ENCODE results near the gene NEURL1.
"Not testable (repeated sequence)": the region's sequence is repeated elsewhere in the genome, so short reads cannot be mapped to it uniquely, and the experiment has no call there.

Gene NEURL1

DNA sequence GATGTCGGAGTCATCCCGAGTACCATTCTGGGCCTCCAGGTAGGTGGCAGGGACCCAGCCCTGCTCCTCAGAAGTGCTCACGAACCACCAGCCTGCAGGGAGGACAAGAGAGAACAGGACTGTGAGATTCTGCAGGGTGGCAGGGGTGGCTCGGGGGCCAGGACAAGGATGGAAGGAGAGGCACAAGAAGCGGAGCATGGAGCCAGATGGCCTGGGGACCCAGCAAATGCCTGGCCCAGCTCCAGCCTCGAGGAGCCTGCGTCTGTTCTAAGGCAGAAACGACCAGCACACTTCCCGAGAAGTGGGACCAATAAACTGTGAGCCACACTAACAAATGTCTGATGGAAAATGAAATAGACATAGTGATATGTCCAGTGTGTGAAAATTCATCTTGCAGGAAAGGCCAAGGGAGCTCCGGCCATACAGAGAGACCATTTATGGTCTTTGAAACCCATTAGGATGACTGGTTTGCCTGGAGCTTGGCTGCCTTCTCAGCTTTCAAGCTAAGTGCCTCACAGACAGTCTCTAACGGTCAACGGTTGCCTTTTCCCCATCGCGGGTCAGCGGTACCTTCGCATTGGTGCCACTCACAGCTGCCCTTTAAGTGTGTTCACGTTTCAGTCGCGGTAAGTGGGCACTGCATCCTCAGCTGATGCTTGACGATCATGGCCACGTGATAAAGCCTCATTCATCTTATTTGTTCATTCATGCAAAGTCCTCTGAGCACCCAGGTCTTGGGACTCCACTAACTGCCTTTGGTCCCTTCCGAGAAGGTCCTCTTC is 133.8 kb downstream of the NEURL1 start:
- DNase-seq (ENCODE audit: low spot score) = no peak

DNA sequence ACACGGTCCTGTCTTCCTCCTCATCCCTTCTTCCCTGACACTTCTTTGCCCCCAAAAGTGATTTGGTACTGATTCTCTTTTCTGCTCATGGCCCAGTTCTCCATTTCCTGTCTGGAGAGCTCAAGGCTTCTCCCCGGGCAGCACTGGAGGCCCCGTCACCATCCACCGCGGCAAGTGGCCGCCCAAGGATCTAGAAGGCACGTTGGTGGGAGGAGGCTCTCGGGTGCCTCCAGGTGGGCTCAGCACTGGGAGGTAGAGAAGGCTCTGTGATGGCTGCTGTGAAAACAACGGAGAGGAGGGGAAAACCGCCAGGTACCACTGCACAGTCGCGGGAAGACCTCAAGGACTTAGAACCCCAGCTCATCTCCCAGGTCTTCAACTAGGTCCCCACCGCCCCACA is 134.4 kb downstream of the NEURL1 start:
- DNase-seq (ENCODE audit: low spot score) = no peak

DNA sequence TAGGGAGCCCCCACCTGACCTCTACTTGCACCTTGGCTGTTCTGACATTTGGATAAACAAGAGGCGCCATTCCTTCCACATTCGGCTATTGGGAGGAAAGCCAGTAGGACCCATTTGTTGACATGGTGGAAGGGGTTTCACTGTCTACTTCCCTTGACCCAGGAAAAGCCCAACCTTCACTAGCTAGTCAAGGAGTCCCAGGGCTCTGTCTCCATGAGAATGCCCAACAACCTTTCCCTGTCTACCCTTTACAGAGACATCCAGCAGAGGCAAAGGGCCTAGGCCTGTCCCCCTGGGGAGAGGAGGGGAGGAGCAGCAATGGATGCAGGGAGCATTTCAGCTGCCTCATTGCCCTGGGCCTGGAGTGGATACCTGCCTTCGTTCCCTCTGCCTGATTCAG is 136.1 kb downstream of the NEURL1 start:
- DNase-seq (ENCODE audit: low spot score) = no peak

DNA sequence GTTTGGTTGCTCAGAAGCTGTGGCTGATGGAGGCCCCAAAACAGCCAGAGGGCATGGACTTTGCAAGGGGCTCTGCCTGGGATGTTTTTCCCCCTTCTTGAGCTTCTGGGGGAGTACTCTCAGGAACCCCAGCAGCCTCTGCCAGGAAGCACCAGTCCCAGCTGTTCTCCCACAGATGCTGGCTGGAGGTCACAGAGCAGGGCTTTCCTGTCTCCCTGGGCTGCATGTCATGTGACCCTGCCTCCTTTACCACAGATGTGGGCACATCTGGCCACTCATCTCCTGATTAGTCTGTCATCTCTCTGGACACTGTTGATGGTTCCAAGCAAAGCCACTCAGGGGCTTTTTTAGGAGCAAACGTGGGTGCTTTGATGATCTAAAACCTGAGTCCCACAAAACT is 136.7 kb downstream of the NEURL1 start:
- DNase-seq (ENCODE audit: low spot score) = no peak

DNA sequence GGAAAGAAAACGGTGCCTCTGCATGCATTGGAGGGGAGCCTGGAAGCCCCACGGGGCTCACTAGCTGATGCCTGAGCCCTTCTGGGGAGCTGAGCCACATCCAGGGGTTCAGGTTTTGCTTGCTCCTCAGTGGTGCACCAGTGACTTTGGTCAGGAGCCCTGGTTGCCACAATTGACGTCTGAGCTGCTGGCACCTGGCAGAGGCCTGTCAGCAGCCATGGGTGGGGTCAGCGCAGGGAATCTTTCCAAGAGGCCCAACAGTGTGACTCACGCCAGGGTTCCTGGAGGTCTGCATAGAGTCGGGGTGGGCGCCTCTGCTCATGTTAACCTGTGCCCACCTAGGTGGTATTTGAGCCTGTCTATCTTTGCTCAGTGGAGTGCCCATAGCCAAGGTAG is 138.7 kb downstream of the NEURL1 start:
- no peak for DNase-seq (ENCODE audit: low spot score)

DNA sequence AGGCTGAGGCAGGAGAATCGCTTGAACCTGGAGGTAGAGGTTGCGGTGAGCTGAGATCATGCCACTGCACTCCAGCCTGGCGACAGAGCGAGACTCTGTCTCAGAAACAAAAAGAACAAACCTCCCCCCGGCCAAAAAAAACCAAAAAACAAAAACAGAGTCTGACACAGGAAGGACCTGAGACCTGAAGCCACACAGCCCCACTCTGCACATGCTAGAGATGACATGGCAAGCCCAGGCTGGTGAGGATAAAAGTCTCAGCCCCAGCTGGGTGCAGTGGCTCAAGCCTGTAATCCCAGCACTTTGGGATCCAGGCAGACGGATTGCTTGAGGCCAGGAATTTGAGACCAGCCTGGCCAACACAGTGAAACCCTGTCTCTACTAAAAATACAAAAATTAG is 139.4 kb downstream of the NEURL1 start:
- not testable (repeated sequence) for DNase-seq (ENCODE audit: low spot score)

DNA sequence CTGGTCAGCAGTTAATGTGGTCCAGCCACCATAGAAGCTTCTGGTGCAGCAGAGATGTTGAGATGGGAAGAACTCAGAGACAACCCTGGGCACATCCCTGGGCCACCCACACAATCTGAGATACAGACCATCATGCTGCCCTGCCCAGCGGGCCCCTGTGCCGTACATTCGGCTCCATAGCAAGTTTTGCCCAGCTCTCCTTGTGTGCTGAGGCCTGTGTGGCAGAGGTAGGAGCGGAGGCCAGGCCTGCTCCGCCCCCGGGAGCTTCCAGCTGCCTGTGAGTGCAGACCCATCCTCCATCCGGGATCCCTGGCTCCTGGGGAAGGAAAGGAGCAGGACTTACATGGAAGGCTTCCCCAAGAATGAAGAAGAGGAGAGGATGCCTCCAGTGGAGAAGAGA is 140.3 kb downstream of the NEURL1 start:
- DNase-seq (ENCODE audit: low spot score) = no peak

DNA sequence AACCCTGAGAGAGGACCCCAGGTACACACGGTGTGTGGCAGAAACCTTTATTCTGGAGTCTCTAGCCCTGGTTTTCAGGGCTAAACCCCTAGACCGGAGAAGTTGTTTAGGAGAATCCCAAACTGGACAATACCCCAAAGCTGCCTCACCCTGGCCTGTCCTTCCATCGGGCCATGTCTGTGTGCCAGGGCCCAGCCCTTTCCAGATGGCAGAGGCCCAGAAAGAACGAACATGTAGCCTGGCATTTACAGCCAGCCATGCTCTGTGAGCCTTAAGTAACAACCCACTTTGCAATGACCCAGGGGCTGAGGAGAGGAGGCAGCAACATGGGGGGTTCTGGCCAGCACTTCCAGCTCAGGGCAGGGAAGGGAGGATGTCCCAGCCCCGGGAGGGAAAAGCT is 142.1 kb downstream of the NEURL1 start:
- no peak for DNase-seq (ENCODE audit: low spot score)

DNA sequence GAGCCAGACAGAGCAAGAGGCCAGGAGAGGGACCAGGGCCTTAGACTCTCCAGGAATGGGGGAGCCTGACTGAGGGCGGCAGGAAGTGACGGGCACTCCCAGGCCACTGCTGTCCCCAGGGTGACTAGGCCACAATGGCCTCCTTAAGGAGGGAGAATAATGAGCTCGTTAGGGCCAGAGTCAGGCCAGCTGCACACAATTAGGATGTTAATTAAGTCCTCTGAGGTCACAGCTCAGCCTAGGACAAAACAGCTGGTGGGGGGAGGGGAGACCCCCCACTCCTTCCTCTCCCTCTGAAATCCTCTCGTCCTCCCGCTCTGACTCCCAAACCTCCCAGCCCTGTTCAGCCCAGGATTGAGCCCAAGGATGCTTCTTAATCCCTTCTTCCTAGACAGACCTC is 143.0 kb downstream of the NEURL1 start:
- DNase-seq (ENCODE audit: low spot score) = no peak

DNA sequence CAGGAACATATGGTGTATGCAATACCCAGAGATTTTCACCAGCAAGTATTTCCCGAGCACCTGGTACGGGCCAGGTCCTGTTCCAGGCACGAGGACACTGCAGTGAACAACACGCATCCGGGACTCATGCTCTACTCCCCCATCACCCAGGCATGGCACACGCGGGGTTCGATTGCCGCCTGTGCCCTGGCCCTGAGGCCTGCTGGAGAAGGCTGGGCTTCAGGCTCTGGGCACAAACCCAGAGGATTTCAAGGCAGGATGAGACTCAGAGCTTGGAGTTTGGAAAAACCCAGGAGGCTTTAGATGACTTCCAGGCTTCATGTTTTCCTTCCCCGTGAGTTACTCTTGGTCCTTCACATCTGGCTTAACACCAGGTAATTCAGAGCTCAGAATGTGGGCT is 143.5 kb downstream of the NEURL1 start:
- no peak for DNase-seq (ENCODE audit: low spot score)

DNA sequence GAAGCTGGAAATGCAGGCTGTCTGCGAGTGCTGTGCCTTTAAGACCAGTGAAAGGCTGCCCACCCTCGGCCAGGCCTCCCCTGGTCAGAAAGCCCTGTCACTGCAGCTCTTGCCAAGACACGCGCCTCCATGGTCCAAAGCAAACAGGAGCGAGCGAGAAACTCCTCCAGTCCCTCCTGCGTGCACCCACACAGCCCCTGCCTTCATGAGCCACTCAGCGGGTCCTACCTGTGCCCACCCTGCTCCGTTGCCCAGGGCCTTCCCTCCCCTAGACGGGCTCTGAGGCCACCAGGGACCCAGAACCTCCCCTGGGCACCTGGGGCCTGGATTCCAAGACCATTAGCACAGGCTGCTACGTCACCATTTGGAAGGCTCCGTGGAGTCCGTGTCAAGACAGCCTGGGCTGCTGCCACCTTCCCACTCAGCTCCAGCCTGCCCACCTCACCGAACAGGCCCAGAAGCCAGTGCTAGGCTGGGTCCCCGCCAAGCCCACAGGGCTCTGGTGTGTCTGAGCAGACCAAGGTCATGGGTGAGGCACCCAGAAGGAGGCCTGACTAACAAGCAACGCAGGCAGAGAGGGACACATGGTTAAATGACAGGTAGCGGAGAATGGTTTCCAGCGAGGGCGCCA is 144.5 kb downstream of the NEURL1 start:
- DNase-seq (ENCODE audit: low spot score) = no peak

DNA sequence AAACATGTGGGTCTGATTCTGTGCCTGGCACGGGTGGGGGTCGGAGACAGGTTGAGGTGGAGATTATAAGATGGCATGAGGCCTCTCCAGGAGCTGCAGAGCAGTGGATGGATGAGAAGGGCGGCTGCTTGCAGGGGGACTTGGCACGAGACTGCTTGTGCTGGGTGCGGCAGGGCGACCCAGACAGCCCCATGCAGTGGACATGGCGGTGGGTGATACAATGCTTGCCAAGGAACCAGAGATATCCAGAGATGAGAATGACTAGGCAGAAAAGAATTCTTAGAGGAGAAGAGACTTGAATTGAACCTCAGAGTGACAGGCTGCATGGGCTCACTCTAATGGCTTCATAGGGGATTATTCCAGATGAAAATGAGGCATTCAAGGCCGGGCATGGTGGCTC is 145.4 kb downstream of the NEURL1 start:
- peak; percentile 57 for DNase-seq (ENCODE audit: low spot score)

DNA sequence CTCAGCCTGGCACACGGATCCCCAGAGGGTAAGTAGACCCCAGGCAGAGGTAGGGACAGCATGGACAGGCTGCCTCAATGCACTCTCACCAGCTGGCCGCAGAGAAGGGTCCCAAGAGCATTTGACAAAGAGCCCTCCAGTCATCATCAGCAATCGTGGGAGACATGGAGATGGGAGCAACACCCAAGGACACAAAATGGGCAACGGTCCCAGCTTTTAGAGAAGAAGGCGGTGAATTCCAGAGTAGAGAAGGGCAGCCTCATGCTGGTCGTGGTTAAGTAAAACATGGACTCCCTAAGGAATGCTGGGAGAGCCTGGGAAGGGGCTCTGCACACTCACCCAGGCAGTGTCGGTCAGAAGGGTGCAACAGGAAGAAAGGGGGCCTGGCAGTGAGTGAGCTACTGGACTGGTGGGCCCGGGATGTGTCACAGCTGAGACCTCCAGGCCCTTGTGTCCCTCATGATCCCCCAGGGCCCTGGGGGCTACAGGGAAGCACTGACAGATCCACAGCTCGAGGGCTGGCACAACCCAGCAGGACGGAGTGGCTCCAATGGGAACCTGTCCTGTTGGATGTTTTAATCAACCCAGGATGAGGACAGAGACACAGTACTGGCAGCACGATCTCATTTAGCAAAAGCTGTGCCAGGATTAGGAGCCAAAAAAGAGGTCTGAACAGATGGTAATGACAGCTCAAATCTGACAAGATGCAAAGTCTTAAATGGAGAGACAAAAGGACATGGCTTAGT is 147.1 kb downstream of the NEURL1 start:
- DNase-seq (ENCODE audit: low spot score) = no peak

DNA sequence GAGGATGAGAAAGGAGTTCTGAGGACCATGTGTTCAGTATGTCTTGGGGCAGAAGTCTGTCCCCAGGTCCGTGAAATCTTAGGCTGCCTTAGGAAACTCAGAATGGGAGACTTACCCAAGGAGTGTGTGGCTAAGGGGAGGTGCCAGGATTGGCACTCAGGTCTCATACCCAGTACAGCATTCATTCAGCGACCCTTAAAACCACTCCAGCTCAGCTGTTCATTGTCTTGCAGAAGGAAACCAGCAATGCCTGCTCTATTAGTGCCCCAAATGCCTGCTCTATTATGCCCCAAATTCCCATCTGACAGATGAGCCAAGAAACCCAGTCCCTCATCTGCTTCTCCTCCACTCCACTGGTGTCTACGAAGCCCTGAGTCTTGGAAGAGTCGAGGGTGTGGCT is 147.8 kb downstream of the NEURL1 start:
- no peak for DNase-seq (ENCODE audit: low spot score)

Data from hematopoietic multipotent progenitor cell treated with erythropoietin and hydrocortisone succinate and interleukin-3 and kit ligand, for 17 days (in vitro differentiated cells).